Heart left ventricle (tissue), 16 donors: ENCODE results near the gene FAHD2B. TPM values are rescaled to one million over a fixed set of nuclear protein-coding genes. Genes with fewer than 3 reads are reported as not detected.
A peak's percentile ranks its signal among the peaks of the same experiment; 100 is the strongest.
"Not testable (repeated sequence)": the region's sequence is repeated elsewhere in the genome, so short reads cannot be mapped to it uniquely, and the experiment has no call there.

Experiments
- ATAC-seq, 4 donors: fragments of 200-7000 bp; cut with Tn5 transposase; one replicate each; pipeline ENCODE4 v1.9.1; 2020 to 2022; ENCODE audit warnings: moderate library complexity in 4 of 4, mild to moderate bottlenecking in 3 of 4, moderate number of reproducible peaks in 1 of 4
- DNase-seq, 5 donors: peaks; one replicate each; pipeline ENCODE4 v3.0.0-alpha.2; 2020
- H3K27ac ChIP-seq, 12 donors: fragments of 200-600 bp; sonication (generic) in 4 of 12; one replicate each; pipeline versions ENCODE4 v1.5.0 to v1.8.0; 2016 to 2022; ENCODE audit warnings: mild to moderate bottlenecking in 2 of 12
- H3K27me3 ChIP-seq, 9 donors: fragments of 200-600 bp; sonication (generic) in 2 of 9; one replicate each; pipeline versions ENCODE4 v1.5.1 to v1.8.0; 2016 to 2022; ENCODE audit warnings: mild to moderate bottlenecking in 3 of 9
- H3K36me3 ChIP-seq, 9 donors: fragments of 200-600 bp; sonication (generic) in 2 of 9; one replicate each; pipeline versions ENCODE4 v1.5.0 to v1.8.0; 2018 to 2022; ENCODE audit warnings: mild to moderate bottlenecking in 2 of 9
- H3K4me1 ChIP-seq, 12 donors: fragments of 200-600 bp; sonication (generic) in 4 of 12; one replicate each; pipeline versions ENCODE4 v1.5.0 to v1.8.0; 2016 to 2022; ENCODE audit warnings: mild to moderate bottlenecking in 3 of 12
- H3K4me3 ChIP-seq, 12 donors: fragments of 200-600 bp; sonication (generic) in 4 of 12; one replicate each; pipeline versions ENCODE4 v1.5.0 to v1.8.0; 2017 to 2022; ENCODE audit warnings: mild to moderate bottlenecking in 9 of 12, moderate library complexity in 4 of 12
- H3K9me3 ChIP-seq, 12 donors: fragments of 200-600 bp; sonication (generic) in 4 of 12; one replicate each; pipeline versions ENCODE4 v1.5.0 to v1.8.0; 2016 to 2022; ENCODE audit warnings: mild to moderate bottlenecking in 1 of 12
- POLR2A ChIP-seq, 2 donors: fragments of 450-650 bp; IDR thresholded peaks; one replicate each; pipeline ENCODE4 v1.6.1; 2017; ENCODE audit warnings: antibody characterized with exemption in 2 of 2, mild to moderate bottlenecking in 2 of 2, moderate library complexity in 2 of 2
- WGBS, 4 donors: extraction: QIAGEN DNeasy Blood & Tissue Kit in 2 of 4; methylation state at CpG; one replicate each; pipeline versions ENCODE4 v1.1.5 to v1.1.7; 2013 to 2018; 5-methylcytosine and 5-hydroxymethylcytosine counted together
- intact Hi-C, 10 donors: fragments of 100-400 bp; cut with DNase I; formaldehyde crosslinking; loops; one replicate each; pipeline versions ENCODE4 v1.11.1 to v1.14.2; 2022
- polyA plus RNA-seq, 2 donors: library from polyadenylated mRNA; stranded (reverse); fragments of 200-250 nt; gene quantifications; one replicate each; pipeline ENCODE4 v1.2.3, GENCODE V29; 2013
- total RNA-seq, 9 donors: library from RNA; depleted of rRNA in 2 of 9; stranded (reverse); fragments of >200 nt in 2 of 9; fragmentation: NEBNext Ultra II Directional in 3 of 9; extraction: Animal tissue kit (Norgen Biotek cat#: 25700) in 3 of 9; gene quantifications; one replicate each; pipeline versions ENCODE4 v1.1.0 to v1.2.4, GENCODE V29; 2016 to 2023
- TF ChIP-seq, protein P1 (sequence below), 12 donors: fragments of 200-600 bp; sonication (generic) in 4 of 12; IDR thresholded peaks; one replicate each; pipeline versions ENCODE4 v1.5.0 to v1.8.0; 2018 to 2022; ENCODE audit warnings: antibody characterized with exemption in 12 of 12, mild to moderate bottlenecking in 5 of 12
- donor health status: ischemic (EF 13 %, LVEDD 7.1; RV severe dilation, severe dysfunction).
- donor health status: healthy with polysubstance abuse.
- donor health status: DM: no; HTN: yes; CAD: no.
- donor health status: DM: no; HTN: no; CAD: no.
- donor health status: ischemic (EF 25% LVEDD 6.9; RV normal size, moderate dysfunction).
- donor health status: ischemic (EF 25% LVEDD 5.7; RV mildly dilated, moderate dysfunction).
- donor health status: healthy.
- donor health status: DM: yes; HTN: yes; CAD: no.
- donor health status: ischemic (EF 35%, LVEDD 5.7; RV mildly dilated, moderate dysfunction).
- donor health status: nonischemic (EF 11% LVEDD 7.7; RV severe dilation, severe dysfunction).
- donor health status: DM: yes; HTN: yes; CAD: no.
- donor health status: PGD.
- donor health status: ischemic (EF 29% LVEDD 5.4; RV normal size, mild dysfunction).
- donor health status: nonischemic (EF 23%, LVEDD 6.1; RV moderate dilation, normal function).

FAHD2B gene
- total and polyA plus RNA-seq, 11 donors: 16.1 to 37.6 (median 21.1) TPM

DNA sequence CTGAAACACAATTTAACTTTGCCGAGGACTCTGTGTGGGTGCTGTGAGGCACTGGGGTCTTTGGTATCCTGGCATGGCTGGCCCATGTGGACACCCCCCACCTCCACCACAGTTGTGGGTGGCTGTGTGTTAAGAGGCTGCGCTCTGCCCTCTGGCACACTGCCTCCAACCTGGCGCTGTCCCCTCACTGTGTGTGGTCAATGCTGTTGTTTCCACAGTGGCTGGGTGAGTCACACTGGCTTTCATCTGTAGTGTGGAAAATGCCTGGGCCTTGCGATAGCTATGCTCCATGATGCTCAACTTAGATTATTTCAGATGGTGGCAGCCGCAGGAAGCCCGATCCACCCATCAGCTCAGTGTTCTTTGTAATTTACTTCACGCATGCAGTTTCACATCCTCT lies 9.6 kb downstream of the FAHD2B start:
- WGBS, 4 donors: 88 to 89% methylated on average over 2 of the region's 7 CpGs; no CpG with 5 or more reads in 2 of the 4 donors
- intact Hi-C loops, H3K9me3 ChIP-seq, H3K4me3 ChIP-seq, H3K27ac ChIP-seq, DNase-seq, H3K36me3 ChIP-seq, H3K27me3 ChIP-seq, H3K4me1 ChIP-seq: not testable (repeated sequence)
- peak in 1 of 4 donors; percentile 54 for ATAC-seq

DNA sequence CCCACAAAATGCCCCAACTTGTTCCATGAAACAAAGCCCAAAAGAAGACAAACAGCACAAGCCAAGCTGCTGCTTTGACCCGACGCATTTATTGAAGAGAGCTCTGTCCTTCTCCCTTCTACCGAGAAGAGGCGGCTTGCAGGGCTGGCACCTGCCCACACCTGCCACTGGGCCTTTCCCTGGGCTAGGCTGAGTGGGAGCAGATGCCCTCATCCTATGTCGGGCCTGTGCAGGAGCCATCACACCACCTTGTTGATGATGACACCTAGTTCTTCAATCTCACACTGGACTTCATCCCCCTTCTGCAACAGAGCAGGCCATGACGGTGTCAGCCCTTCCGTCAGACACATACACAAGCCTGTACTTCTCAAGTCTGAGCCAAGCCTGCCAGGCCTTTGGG lies 11.2 kb downstream of the FAHD2B start:
- WGBS, 4 donors: 90 to 96% (median 95%) methylated on average over 7 of the region's 7 CpGs
- intact Hi-C loops, H3K4me1 ChIP-seq, H3K9me3 ChIP-seq, H3K4me3 ChIP-seq, H3K27me3 ChIP-seq, DNase-seq, H3K36me3 ChIP-seq, H3K27ac ChIP-seq, ATAC-seq: not testable (repeated sequence)

DNA sequence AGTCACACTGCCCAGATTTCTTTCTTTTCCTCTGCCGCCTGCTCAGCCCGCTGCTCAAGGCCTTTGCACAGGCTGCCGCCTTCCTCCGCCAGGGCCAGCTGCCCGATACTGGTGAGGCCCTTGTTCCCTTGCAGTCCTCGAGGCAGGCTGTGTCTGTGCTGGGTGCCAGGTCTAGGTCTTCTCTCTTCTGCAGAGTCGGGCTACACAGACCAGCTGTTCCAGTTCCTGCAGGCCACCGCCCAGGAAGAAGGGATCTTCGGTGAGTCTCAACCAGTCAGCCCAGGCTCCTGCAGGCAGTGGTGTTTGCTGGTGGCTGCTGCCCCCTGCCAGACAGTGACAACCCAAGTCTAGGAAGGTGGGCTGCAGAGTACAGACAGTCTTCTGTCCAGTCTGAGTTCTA lies 12.5 kb downstream of the FAHD2B start:
- H3K4me3 ChIP-seq, H3K4me1 ChIP-seq, intact Hi-C loops, H3K27ac ChIP-seq, H3K27me3 ChIP-seq, DNase-seq, H3K36me3 ChIP-seq, H3K9me3 ChIP-seq: not testable (repeated sequence)
- 33 to 61% (median 47%) methylated on average over 1 to 6 of the region's 9 CpGs for WGBS, 4 donors
- peak in 1 of 4 donors; percentile 12 for ATAC-seq

DNA sequence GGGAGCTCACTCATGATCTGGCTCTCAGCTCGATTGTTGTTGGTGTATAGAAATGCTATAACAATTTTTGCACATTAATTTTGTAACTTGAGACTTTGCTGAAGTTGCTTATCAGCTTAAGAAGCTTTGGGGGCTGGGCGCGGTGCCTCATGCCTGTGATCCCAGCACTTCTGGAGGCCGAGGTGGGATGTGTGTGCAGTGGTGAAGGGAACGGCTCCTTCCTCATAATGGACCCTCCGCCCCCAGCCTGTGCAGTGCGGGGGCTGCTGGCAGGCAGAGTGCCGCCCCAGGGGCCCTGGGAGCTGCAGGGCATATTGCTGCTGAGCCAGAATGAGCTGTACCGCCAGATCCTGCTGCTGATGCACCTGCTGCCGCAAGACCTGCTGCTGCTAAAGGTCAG lies 13.8 kb downstream of the FAHD2B start:
- H3K27ac ChIP-seq, DNase-seq, H3K4me1 ChIP-seq, ATAC-seq, H3K27me3 ChIP-seq, intact Hi-C loops, H3K9me3 ChIP-seq, H3K36me3 ChIP-seq, H3K4me3 ChIP-seq: not testable (repeated sequence)
- WGBS, 4 donors: 77 to 89% (median 86%) methylated on average over 4 to 8 of the region's 10 CpGs

DNA sequence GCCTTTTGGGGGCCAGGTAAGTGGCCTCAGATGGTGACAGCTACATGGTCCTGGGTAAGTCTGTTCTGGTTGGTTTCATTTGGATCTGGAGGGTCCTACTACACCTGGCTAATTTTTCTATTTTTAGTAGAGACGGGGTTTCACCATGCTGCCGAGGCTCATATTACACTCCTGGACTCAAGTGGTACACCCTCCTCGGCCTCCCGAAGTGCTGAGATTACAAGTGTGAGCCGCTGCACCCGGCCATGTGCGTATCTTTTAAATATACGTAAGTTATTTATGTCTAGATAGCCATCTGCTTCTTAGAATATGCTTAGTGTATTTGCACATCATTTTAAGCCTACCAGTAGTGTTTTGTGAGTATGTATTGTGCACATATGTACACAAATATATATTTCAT lies 17.5 kb downstream of the FAHD2B start:
- H3K9me3 ChIP-seq, DNase-seq, H3K27ac ChIP-seq, H3K4me1 ChIP-seq, H3K27me3 ChIP-seq, H3K36me3 ChIP-seq, intact Hi-C loops, ATAC-seq, H3K4me3 ChIP-seq: not testable (repeated sequence)
- WGBS, 4 donors: 52 to 77% (median 68%) methylated on average over 8 of the region's 8 CpGs

DNA sequence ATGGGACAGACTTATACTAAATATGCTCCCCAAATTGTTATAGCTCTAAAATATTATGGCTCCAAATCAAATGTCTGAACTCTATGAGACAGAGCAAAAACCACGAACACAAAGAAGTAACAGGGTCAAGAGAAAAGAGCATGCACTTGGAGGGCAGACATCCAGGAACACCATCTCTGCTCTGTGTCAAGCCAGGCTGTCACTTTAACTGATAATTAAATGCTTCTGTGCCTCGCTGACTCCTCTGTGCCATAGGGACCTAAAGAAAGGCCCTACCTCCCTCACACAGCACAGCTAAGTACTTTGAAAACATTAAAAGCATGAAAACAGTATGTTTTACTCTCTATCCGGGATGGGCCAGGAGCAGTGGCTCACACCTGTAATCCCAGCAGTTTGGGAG lies 23.8 kb downstream of the FAHD2B start:
- DNase-seq, H3K36me3 ChIP-seq, intact Hi-C loops, H3K27me3 ChIP-seq, H3K4me1 ChIP-seq, H3K9me3 ChIP-seq, H3K27ac ChIP-seq, H3K4me3 ChIP-seq: not testable (repeated sequence)
- peak in 3 of 4 donors; percentile 69 to 90 (median 85) for ATAC-seq
- 30 to 47% (median 33%) methylated on average over 1 to 3 of the region's 3 CpGs for WGBS, 4 donors

DNA sequence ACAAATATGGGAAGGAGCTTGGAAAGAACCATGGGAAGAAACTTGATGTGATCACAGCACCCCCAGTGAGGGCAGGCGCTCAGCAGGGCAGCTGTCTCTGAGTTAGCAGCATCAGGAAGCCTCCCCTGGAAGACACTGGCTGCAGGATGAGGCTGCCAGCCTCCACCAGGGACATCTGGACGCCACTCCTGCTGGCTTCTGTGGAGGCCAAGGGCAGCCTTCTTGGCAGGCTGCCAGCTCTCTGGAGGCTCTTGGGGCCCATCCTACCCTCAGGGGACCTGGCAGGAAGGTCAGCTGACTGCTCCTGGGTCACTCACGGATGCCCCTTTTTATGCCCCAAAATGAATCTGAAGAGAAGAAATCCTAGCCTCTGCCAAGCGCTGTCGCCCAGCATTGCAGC lies 26.0 kb downstream of the FAHD2B start:
- H3K27ac ChIP-seq, H3K4me3 ChIP-seq, H3K27me3 ChIP-seq, H3K4me1 ChIP-seq, intact Hi-C loops, ATAC-seq, H3K9me3 ChIP-seq, DNase-seq, H3K36me3 ChIP-seq: not testable (repeated sequence)
- 50 to 79% (median 71%) methylated on average over 2 to 5 of the region's 5 CpGs; no CpG with 5 or more reads in 1 of the 4 donors for WGBS, 4 donors

DNA sequence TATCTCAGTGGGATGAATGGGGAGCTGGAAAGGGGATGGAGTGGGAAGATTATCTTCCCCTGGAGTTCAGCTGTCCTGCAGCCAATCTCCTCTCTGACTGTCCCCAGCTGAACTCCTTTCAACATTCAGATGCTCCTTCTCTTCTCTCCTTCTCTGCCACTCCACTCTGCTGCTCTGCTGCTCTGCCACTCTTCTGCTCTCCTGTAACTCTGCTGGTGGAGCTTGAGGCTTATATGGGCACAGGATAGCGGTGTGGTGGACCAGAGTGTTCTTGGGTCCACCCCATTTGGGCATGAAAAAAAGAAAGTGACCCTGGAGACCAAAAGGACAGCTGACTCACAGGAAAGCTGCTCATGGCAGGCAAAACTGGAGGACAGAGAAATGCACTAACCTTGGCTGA lies 26.6 kb downstream of the FAHD2B start:
- H3K9me3 ChIP-seq: peaks cover 0 to 7% (median 0%) of the 10 kb centered on the region in 12 donors
- no peaks in the 10 kb centered on the region for H3K36me3 ChIP-seq
- DNase-seq: no peak
- no peak for TF ChIP-seq POLR2A (IDR thresholded peaks at IDR 0.05)
- TF ChIP-seq, protein P1, sequence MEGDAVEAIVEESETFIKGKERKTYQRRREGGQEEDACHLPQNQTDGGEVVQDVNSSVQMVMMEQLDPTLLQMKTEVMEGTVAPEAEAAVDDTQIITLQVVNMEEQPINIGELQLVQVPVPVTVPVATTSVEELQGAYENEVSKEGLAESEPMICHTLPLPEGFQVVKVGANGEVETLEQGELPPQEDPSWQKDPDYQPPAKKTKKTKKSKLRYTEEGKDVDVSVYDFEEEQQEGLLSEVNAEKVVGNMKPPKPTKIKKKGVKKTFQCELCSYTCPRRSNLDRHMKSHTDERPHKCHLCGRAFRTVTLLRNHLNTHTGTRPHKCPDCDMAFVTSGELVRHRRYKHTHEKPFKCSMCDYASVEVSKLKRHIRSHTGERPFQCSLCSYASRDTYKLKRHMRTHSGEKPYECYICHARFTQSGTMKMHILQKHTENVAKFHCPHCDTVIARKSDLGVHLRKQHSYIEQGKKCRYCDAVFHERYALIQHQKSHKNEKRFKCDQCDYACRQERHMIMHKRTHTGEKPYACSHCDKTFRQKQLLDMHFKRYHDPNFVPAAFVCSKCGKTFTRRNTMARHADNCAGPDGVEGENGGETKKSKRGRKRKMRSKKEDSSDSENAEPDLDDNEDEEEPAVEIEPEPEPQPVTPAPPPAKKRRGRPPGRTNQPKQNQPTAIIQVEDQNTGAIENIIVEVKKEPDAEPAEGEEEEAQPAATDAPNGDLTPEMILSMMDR (IDR thresholded peaks at IDR 0.05): no peak
- intact Hi-C loops: no loop called here
- 75 to 92% (median 87%) methylated on average over 1 of the region's 1 CpG for WGBS, 4 donors
- H3K4me3 ChIP-seq: no peak overlapping the region
- H3K27ac ChIP-seq: no peak overlapping the region
- ATAC-seq: peak in 1 of 4 donors; percentile 55
- H3K4me1 ChIP-seq: no peaks in the 10 kb centered on the region
- H3K27me3 ChIP-seq: peaks cover 0 to 8% (median 0%) of the 10 kb centered on the region in 9 donors
